ENCODE data around the gene VAMP3.

DNA sequence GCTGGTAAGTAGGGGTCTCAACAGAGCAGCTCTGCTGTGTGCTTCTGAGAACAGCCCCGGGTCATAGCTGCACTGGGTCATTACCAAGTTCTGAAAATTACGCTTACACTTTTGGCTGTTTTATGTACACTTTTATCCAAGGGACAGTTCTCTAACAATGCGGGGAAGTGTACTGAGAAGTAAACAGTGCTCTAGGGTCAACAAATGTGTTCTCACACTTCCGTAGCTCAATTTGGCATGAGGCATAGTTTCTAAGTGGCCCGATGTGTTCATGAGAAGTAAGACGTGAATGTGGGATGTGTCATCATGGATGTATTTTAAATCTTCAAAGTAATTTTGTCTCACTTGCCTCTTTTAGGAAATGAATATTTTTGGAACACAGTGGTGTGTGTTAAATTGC is 10.9 kb upstream of the VAMP3 start:
- TF ChIP-seq, protein P1, sequence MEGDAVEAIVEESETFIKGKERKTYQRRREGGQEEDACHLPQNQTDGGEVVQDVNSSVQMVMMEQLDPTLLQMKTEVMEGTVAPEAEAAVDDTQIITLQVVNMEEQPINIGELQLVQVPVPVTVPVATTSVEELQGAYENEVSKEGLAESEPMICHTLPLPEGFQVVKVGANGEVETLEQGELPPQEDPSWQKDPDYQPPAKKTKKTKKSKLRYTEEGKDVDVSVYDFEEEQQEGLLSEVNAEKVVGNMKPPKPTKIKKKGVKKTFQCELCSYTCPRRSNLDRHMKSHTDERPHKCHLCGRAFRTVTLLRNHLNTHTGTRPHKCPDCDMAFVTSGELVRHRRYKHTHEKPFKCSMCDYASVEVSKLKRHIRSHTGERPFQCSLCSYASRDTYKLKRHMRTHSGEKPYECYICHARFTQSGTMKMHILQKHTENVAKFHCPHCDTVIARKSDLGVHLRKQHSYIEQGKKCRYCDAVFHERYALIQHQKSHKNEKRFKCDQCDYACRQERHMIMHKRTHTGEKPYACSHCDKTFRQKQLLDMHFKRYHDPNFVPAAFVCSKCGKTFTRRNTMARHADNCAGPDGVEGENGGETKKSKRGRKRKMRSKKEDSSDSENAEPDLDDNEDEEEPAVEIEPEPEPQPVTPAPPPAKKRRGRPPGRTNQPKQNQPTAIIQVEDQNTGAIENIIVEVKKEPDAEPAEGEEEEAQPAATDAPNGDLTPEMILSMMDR (IDR thresholded peaks at IDR 0.05) = no peak
- TF ChIP-seq POLR2A (IDR thresholded peaks at IDR 0.05) = no peak
